ENCODE data around the gene GLDN. TPM values are rescaled to one million over a fixed set of nuclear protein-coding genes. Genes with fewer than 3 reads are reported as not detected.

The GLDN gene
- total RNA-seq, 4 donors from 2014 or later, result 0.77 to 11.8 (median 3.7) TPM

- Histone ChIP-seq H3K27me3 (no peaks in the 10 kb centered on the region), H3K4me3 (no peak overlapping the region), H3K27ac (no peak overlapping the region), H3K4me1 (no peaks in the 10 kb centered on the region), H3K36me3 (no peaks in the 10 kb centered on the region), H3K9me3 (no peaks in the 10 kb centered on the region)
- intact Hi-C loops (cut with DNase I; ENCODE audit: low total_unique reads), result no loop called here
- TF ChIP-seq, protein P1, sequence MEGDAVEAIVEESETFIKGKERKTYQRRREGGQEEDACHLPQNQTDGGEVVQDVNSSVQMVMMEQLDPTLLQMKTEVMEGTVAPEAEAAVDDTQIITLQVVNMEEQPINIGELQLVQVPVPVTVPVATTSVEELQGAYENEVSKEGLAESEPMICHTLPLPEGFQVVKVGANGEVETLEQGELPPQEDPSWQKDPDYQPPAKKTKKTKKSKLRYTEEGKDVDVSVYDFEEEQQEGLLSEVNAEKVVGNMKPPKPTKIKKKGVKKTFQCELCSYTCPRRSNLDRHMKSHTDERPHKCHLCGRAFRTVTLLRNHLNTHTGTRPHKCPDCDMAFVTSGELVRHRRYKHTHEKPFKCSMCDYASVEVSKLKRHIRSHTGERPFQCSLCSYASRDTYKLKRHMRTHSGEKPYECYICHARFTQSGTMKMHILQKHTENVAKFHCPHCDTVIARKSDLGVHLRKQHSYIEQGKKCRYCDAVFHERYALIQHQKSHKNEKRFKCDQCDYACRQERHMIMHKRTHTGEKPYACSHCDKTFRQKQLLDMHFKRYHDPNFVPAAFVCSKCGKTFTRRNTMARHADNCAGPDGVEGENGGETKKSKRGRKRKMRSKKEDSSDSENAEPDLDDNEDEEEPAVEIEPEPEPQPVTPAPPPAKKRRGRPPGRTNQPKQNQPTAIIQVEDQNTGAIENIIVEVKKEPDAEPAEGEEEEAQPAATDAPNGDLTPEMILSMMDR (IDR thresholded peaks at IDR 0.05), result no peak
- no peak for TF ChIP-seq POLR2A (IDR thresholded peaks at IDR 0.05)
- no peak for DNase-seq
These were observed 6.4 kb upstream of the GLDN start for GRCh38 chr15:51335087-51335486.

GRCh38 chr15:51335538-51336410 is 5.7 kb upstream of the GLDN start:
- intact Hi-C loops (cut with DNase I; ENCODE audit: low total_unique reads), result no loop called here
- H3K9me3 ChIP-seq, result no peaks in the 10 kb centered on the region
- H3K4me3 ChIP-seq, result no peak overlapping the region
- no peak for TF ChIP-seq POLR2A (IDR thresholded peaks at IDR 0.05)
- TF ChIP-seq, protein P1 (IDR thresholded peaks at IDR 0.05), result no peak
- no peaks in the 10 kb centered on the region for H3K36me3 ChIP-seq
- no peak overlapping the region for H3K27ac ChIP-seq
- H3K4me1 ChIP-seq, result no peaks in the 10 kb centered on the region
- no peaks in the 10 kb centered on the region for H3K27me3 ChIP-seq
- DNase-seq, result peak in 1 of 2 donors; percentile 40

- H3K9me3 ChIP-seq, result no peaks in the 10 kb centered on the region
- H3K27ac ChIP-seq, result no peak within 1 kb of the TSS
- DNase-seq, result no peak
- H3K4me3 ChIP-seq, result no peak within 1 kb of the TSS
- no peaks in the 10 kb centered on the region for H3K27me3 ChIP-seq
- intact Hi-C loops (cut with DNase I; ENCODE audit: low total_unique reads), result no loop called here
- no peaks in the 10 kb centered on the region for H3K36me3 ChIP-seq
- TF ChIP-seq POLR2A (IDR thresholded peaks at IDR 0.05), result no peak
- TF ChIP-seq, protein P1 (IDR thresholded peaks at IDR 0.05), result no peak
- H3K4me1 ChIP-seq, result no peaks in the 10 kb centered on the region
These were observed 3.0 kb upstream of the GLDN start, which contains the start of gene CYP19A1 for GRCh38 chr15:51338496-51338895. Gene CYP19A1 (minus strand): TSS chr15:51338596. CDS start chr15:51242912, 95,684 bp downstream.

DNA sequence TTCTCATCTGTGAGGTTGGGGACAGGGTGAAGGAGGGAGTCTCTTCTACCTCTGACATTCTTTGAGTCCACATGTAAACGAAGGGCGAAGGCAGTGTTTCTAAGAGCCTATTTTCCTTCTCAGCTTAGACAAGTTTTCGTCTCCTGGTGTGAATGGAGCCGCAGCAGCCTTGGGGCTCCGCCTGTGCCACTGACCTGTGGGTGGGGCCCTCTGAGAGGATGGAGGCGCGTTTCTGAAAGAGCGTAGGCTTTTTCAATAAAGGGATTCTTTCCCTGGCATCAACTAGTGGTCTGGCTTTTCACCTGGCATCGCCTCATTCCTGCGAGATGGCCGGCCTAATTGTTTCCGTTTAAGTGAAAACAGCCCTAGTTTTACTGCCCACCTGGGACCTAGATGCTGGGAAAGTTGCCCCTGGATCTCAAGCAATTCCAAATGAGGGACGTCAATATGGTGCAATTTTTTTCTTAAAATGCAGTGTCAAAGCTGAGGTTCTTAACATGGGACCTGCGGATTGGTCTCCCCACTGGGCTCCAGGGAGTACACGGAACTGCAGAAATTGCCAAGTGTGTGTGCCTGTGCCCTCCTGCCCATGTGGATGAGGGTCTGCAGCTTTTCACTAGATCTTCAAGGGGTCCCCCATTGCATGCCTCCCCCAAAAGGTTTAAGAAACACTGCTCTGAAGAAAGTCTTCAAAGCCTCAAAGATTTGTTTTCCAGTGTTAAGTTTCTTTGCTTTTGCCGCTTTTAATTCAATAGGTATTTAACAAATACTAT is 958 bp downstream of the GLDN start:
- Histone ChIP-seq H3K27ac (no peak overlapping the region), H3K9me3 (no peaks in the 10 kb centered on the region), H3K27me3 (no peaks in the 10 kb centered on the region), H3K36me3 (no peaks in the 10 kb centered on the region), H3K4me3 (no peak overlapping the region), H3K4me1 (no peaks in the 10 kb centered on the region)
- DNase-seq, result no peak
- TF ChIP-seq POLR2A (IDR thresholded peaks at IDR 0.05), result no peak
- TF ChIP-seq, protein P1 (IDR thresholded peaks at IDR 0.05), result no peak
- intact Hi-C loops (cut with DNase I; ENCODE audit: low total_unique reads), result no loop called here

- Histone ChIP-seq H3K4me1 (no peaks in the 10 kb centered on the region), H3K36me3 (no peaks in the 10 kb centered on the region)
- intact Hi-C loops (cut with DNase I; ENCODE audit: low total_unique reads), result no loop called here
These were observed 2.0 kb downstream of the GLDN start for GRCh38 chr15:51343466-51343865.

More at GRCh38 chr15:51343466-51343865, 2.0 kb downstream of the GLDN start:
- no peaks in the 10 kb centered on the region for H3K9me3 ChIP-seq
- DNase-seq, result no peak
- H3K27me3 ChIP-seq, result no peaks in the 10 kb centered on the region
- H3K4me3 ChIP-seq, result no peak overlapping the region
- H3K27ac ChIP-seq, result no peak overlapping the region
- TF ChIP-seq POLR2A (IDR thresholded peaks at IDR 0.05), result no peak
- TF ChIP-seq, protein P1 (IDR thresholded peaks at IDR 0.05), result no peak
